Astrocyte (in vitro differentiated cells and primary cell): ENCODE results near the gene ANO4. TPM values are rescaled to one million over a fixed set of nuclear protein-coding genes. Genes with fewer than 3 reads are reported as not detected.
A peak's percentile ranks its signal among the peaks of the same experiment; 100 is the strongest.

Source experiments
- DNase-seq: peaks from one replicate; pipeline ENCODE4 v3.0.0-alpha.2; 2010; ENCODE audit warnings: low read depth
- FAIRE-seq: peaks from 2 replicates; lab custom pipeline; 2011; peaks lifted over from hg19 to GRCh38; lab: Jason Lieb, UNC
- H2AFZ ChIP-seq: 2 replicates; pipeline ENCODE4 v1.6.0; 2012; ENCODE audit warnings: low read depth, low read length, inconsistent platforms
- H3K27ac ChIP-seq: 2 replicates; pipeline ENCODE4 v1.5.1; 2011; ENCODE audit warnings: low read depth, low read length, inconsistent platforms
- H3K27me3 ChIP-seq: 2 replicates; pipeline ENCODE4 v1.6.0; 2011; ENCODE audit warnings: low read length, inconsistent platforms; ENCODE audit not compliant: insufficient read depth
- H3K36me3 ChIP-seq: 2 replicates; pipeline ENCODE4 v1.5.1; 2011; ENCODE audit warnings: low read length, inconsistent platforms; ENCODE audit not compliant: insufficient read depth
- H3K4me1 ChIP-seq: 2 replicates; pipeline ENCODE4 v1.5.1; 2011; ENCODE audit warnings: low read length, inconsistent platforms; ENCODE audit not compliant: insufficient read depth
- H3K4me2 ChIP-seq: 2 replicates; pipeline ENCODE4 v1.6.0; 2012; ENCODE audit warnings: low read length, inconsistent platforms
- H3K4me3 ChIP-seq: 2 replicates; pipeline ENCODE4 v1.5.1; 2011; ENCODE audit warnings: low read depth, mild to moderate bottlenecking, low read length, inconsistent platforms; ENCODE audit not compliant: insufficient read depth
- H3K79me2 ChIP-seq: 2 replicates; pipeline ENCODE4 v1.6.0; 2012; ENCODE audit warnings: mild to moderate bottlenecking, low read length, inconsistent platforms; ENCODE audit not compliant: insufficient read depth
- H3K9ac ChIP-seq: 2 replicates; pipeline ENCODE4 v1.6.0; 2012; ENCODE audit warnings: mild to moderate bottlenecking, low read length, inconsistent platforms
- H3K9me3 ChIP-seq: 2 replicates; pipeline ENCODE4 v1.5.1; 2012; ENCODE audit warnings: low read depth, mild to moderate bottlenecking, low read length, inconsistent platforms; ENCODE audit not compliant: insufficient read depth
- H4K20me1 ChIP-seq: 2 replicates; pipeline ENCODE4 v1.6.0; 2012; ENCODE audit warnings: low read length, inconsistent platforms; ENCODE audit not compliant: insufficient read depth
- H3K27ac Mint-ChIP-seq: one replicate; pipeline ENCODE4 v1.8.0; 2021; ENCODE audit warnings: mild to moderate bottlenecking, mixed read lengths; ENCODE audit not compliant: unreplicated experiment
- H3K27me3 Mint-ChIP-seq: one replicate; pipeline ENCODE4 v1.8.0; 2021; ENCODE audit warnings: low read depth, mixed read lengths; ENCODE audit not compliant: unreplicated experiment
- H3K36me3 Mint-ChIP-seq: one replicate; pipeline ENCODE4 v1.8.0; 2021; ENCODE audit warnings: low read depth, mixed read lengths; ENCODE audit not compliant: unreplicated experiment
- H3K4me1 Mint-ChIP-seq: one replicate; pipeline ENCODE4 v1.8.0; 2021; ENCODE audit warnings: low read depth, mixed read lengths; ENCODE audit not compliant: unreplicated experiment
- H3K4me3 Mint-ChIP-seq: one replicate; pipeline ENCODE4 v1.8.0; 2021; ENCODE audit warnings: mild to moderate bottlenecking, moderate library complexity, mixed read lengths; ENCODE audit not compliant: unreplicated experiment
- H3K9me3 Mint-ChIP-seq: one replicate; pipeline ENCODE4 v1.8.0; 2021; ENCODE audit warnings: mild to moderate bottlenecking, mixed read lengths; ENCODE audit not compliant: unreplicated experiment
- EZH2 ChIP-seq: IDR thresholded peaks from 2 replicates; pipeline ENCODE4 v1.6.1; 2012; ENCODE audit warnings: mild to moderate bottlenecking, low read length, inconsistent platforms; ENCODE audit not compliant: insufficient read depth
- total RNA-seq: library from RNA; stranded (reverse); gene quantifications from 2 replicates; pipeline ENCODE4 v1.2.1, GENCODE V29; 2021
- TF ChIP-seq, protein P1 (sequence below): IDR thresholded peaks from 2 replicates; pipeline ENCODE4 v1.5.1; 2011; ENCODE audit warnings: low read depth, mild to moderate bottlenecking, inconsistent platforms, low read length, moderate library complexity; ENCODE audit not compliant: insufficient read depth

The ANO4 gene
- total RNA-seq, 1 donor from 2014 or later: 41.3 TPM

DNA sequence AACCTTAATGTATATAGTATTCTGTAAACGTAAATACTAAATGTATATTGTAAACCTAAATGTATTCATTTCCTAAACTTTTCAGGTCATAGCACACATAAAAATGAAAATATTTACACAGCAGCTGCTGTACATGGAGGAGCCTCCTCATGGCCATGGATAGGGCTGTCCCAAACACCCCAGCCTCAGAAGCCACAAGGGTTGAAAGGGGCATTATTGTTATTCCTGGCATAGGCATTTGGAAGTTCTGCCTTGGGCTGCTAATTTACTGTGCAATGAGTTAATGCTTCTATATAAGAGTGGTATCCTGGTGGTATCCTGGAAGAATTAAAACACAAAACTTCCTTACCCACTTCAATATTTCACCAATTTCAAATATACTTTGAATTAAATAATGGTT is 256.1 kb downstream of the ANO4 start:
- Histone ChIP-seq H3K79me2 (no peaks in the 10 kb centered on the region), H3K4me3 (no peak overlapping the region), H4K20me1 (no peaks in the 10 kb centered on the region), H3K27ac (no peak overlapping the region), H3K9ac (no peak overlapping the region), H3K27me3 (no peaks in the 10 kb centered on the region), H3K4me1 (peaks cover 18% of the 10 kb centered on the region), H3K9me3 (no peaks in the 10 kb centered on the region), H2AFZ (no peak overlapping the region), H3K36me3 (no peaks in the 10 kb centered on the region), H3K4me2 (peak overlapping the region; percentile 69)
- H3K27ac Mint-ChIP-seq: peak overlapping the region; percentile 80
- H3K27me3 Mint-ChIP-seq: no peaks in the 10 kb centered on the region
- TF ChIP-seq EZH2: no peak
- TF ChIP-seq, protein P1, sequence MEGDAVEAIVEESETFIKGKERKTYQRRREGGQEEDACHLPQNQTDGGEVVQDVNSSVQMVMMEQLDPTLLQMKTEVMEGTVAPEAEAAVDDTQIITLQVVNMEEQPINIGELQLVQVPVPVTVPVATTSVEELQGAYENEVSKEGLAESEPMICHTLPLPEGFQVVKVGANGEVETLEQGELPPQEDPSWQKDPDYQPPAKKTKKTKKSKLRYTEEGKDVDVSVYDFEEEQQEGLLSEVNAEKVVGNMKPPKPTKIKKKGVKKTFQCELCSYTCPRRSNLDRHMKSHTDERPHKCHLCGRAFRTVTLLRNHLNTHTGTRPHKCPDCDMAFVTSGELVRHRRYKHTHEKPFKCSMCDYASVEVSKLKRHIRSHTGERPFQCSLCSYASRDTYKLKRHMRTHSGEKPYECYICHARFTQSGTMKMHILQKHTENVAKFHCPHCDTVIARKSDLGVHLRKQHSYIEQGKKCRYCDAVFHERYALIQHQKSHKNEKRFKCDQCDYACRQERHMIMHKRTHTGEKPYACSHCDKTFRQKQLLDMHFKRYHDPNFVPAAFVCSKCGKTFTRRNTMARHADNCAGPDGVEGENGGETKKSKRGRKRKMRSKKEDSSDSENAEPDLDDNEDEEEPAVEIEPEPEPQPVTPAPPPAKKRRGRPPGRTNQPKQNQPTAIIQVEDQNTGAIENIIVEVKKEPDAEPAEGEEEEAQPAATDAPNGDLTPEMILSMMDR: no peak
- H3K4me3 Mint-ChIP-seq: no peak overlapping the region
- FAIRE-seq (no peak), DNase-seq (peak; percentile 48)
- H3K4me1 Mint-ChIP-seq: peaks cover 32% of the 10 kb centered on the region
- H3K36me3 Mint-ChIP-seq: peaks cover 10% of the 10 kb centered on the region
- H3K9me3 Mint-ChIP-seq: peaks cover 3% of the 10 kb centered on the region

DNA sequence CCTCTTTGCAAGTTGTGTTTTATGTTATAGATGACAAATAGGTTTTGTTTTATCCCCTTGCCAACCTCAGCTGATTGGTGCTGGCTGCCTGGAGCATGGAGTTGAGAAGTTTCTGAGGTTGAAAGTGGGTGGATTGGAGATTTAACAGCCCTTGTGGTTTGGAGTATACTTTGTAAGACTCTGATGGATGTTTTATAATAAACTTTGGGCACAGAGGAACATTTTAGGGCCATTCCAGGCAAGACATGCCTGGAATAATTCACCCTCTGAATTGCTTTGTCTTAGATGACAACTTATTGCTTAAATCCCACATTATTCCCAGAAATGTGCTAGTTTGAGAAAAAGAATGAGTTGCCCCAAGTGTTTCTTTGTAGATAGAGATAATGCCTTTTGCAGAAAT is 256.6 kb downstream of the ANO4 start:
- no peaks in the 10 kb centered on the region for H3K36me3 ChIP-seq
- no peak overlapping the region for H3K9ac ChIP-seq
- peak overlapping the region; percentile 69 for H3K4me2 ChIP-seq
- peaks cover 3% of the 10 kb centered on the region for H3K9me3 Mint-ChIP-seq
- H3K36me3 Mint-ChIP-seq: peaks cover 9% of the 10 kb centered on the region
- H3K27ac ChIP-seq: peak overlapping the region; percentile 73
- DNase-seq: peak; percentile 71
- FAIRE-seq: no peak
- H3K4me1 ChIP-seq: peaks cover 18% of the 10 kb centered on the region
- H3K4me3 ChIP-seq: no peak overlapping the region
- H3K9me3 ChIP-seq: no peaks in the 10 kb centered on the region
- no peak overlapping the region for H2AFZ ChIP-seq
- H3K27ac Mint-ChIP-seq: peak overlapping the region; percentile 80
- no peak overlapping the region for H3K4me3 Mint-ChIP-seq
- TF ChIP-seq, protein P1: no peak
- TF ChIP-seq EZH2: no peak
- H4K20me1 ChIP-seq: no peaks in the 10 kb centered on the region
- H3K4me1 Mint-ChIP-seq: peaks cover 32% of the 10 kb centered on the region
- H3K79me2 ChIP-seq: no peaks in the 10 kb centered on the region
- H3K27me3 ChIP-seq: no peaks in the 10 kb centered on the region
- no peaks in the 10 kb centered on the region for H3K27me3 Mint-ChIP-seq

DNA sequence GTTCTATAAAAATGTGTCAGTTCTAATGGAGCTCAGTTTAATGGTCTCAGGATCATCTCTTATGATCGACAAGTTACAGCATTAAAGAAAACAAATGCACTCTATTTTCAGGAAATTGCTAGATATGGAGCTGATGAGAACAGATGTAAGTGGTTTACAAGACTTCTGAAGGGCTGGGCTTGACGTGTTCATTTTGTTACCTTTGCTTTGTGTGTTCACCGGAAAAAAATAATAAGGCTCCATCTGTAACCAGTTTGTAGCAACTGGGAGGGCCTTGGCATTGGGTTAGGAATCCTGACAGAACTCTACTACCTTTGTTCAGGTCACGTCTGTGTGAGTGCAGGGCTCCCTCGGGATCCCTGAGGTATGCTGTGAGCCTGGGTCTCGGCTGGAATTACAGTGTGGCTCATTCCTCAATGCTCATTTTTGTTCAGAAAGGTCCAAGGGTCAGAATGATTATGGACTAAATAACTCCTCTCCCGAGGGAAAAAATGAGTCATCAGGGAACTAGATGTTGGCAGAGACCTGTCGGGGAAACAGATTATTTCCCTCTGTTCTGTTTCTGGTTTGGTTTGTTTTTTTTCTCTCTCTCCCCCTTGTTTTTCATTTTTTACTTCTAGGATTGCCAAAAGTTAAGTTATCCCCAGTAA is 257.4 kb downstream of the ANO4 start:
- no peak overlapping the region for H3K4me3 Mint-ChIP-seq
- peak; percentile 97 for DNase-seq
- no peaks in the 10 kb centered on the region for H3K9me3 ChIP-seq
- H3K4me2 ChIP-seq: peak overlapping the region; percentile 69
- H3K27ac ChIP-seq: peak overlapping the region; percentile 73
- FAIRE-seq: peak; percentile 75
- H3K4me3 ChIP-seq: no peak overlapping the region
- H3K79me2 ChIP-seq: no peaks in the 10 kb centered on the region
- peaks cover 18% of the 10 kb centered on the region for H3K4me1 ChIP-seq
- TF ChIP-seq, protein P1: no peak
- no peak for TF ChIP-seq EZH2
- peaks cover 4% of the 10 kb centered on the region for H3K9me3 Mint-ChIP-seq
- H3K27ac Mint-ChIP-seq: peak overlapping the region; percentile 80
- H3K4me1 Mint-ChIP-seq: peaks cover 32% of the 10 kb centered on the region
- H3K27me3 Mint-ChIP-seq: no peaks in the 10 kb centered on the region
- H3K27me3 ChIP-seq: no peaks in the 10 kb centered on the region
- no peaks in the 10 kb centered on the region for H3K36me3 ChIP-seq
- H4K20me1 ChIP-seq: no peaks in the 10 kb centered on the region
- H2AFZ ChIP-seq: peak overlapping the region; percentile 39
- H3K36me3 Mint-ChIP-seq: peaks cover 5% of the 10 kb centered on the region
- H3K9ac ChIP-seq: peak overlapping the region; percentile 58
